GM23338 (cell line): Measurements from ENCODE around the gene EIF3B. TPM values are rescaled to one million over a fixed set of nuclear protein-coding genes. Genes with fewer than 3 reads are reported as not detected.

Experiments used
- ATAC-seq: fragments of 200-7000 bp; cut with Tn5 transposase; 3 replicates; pipeline ENCODE4 v1.9.1; 2020
- DNase-seq: peaks from one replicate; pipeline ENCODE4 v3.0.0-alpha.2; 2015; ENCODE audit warnings: low spot score
- H2AFZ ChIP-seq: fragments of 200-600 bp; sonication (generic); 2 replicates; pipeline ENCODE4 v1.8.0; 2016; ENCODE audit warnings: antibody characterized with exemption, mild to moderate bottlenecking, moderate library complexity
- H3F3A ChIP-seq: fragments of 200-600 bp; sonication (generic); replicated peaks from 2 replicates; pipeline ENCODE4 v1.8.0; 2017; ENCODE audit warnings: antibody characterized with exemption, mixed run types, low read depth
- H3K27ac ChIP-seq: fragments of 200-600 bp; sonication (generic); 2 replicates; pipeline ENCODE4 v1.6.1; 2016; ENCODE audit warnings: low read depth
- H3K27me3 ChIP-seq: fragments of 200-600 bp; sonication (generic); 2 replicates; pipeline ENCODE4 v1.8.0; 2016; ENCODE audit warnings: mild to moderate bottlenecking, mixed run types, moderate library complexity; ENCODE audit not compliant: insufficient read depth
- H3K36me3 ChIP-seq: fragments of 200-600 bp; sonication (generic); 2 replicates; pipeline ENCODE4 v1.8.0; 2016; ENCODE audit warnings: mild to moderate bottlenecking; ENCODE audit not compliant: insufficient read depth
- H3K4me1 ChIP-seq: fragments of 200-600 bp; sonication (generic); 2 replicates; pipeline ENCODE4 v1.8.0; 2016; ENCODE audit warnings: mild to moderate bottlenecking, moderate library complexity; ENCODE audit not compliant: insufficient read depth
- H3K4me2 ChIP-seq: fragments of 200-600 bp; sonication (generic); 2 replicates; pipeline ENCODE4 v1.7.1; 2017; ENCODE audit warnings: mixed run types
- H3K4me3 ChIP-seq: fragments of 200-600 bp; sonication (generic); 2 replicates; pipeline ENCODE4 v1.6.1; 2016; ENCODE audit warnings: mixed run types
- H3K79me2 ChIP-seq: fragments of 200-600 bp; sonication (generic); replicated peaks from 2 replicates; pipeline ENCODE4 v1.8.0; 2017; ENCODE audit warnings: mild to moderate bottlenecking; ENCODE audit not compliant: insufficient read depth
- H3K9me2 ChIP-seq: fragments of 200-600 bp; sonication (generic); 2 replicates; pipeline ENCODE4 v1.8.0; 2017; ENCODE audit not compliant: insufficient read depth
- H4K20me1 ChIP-seq: fragments of 200-600 bp; sonication (generic); replicated peaks from 2 replicates; pipeline ENCODE4 v1.8.0; 2017; ENCODE audit warnings: mild to moderate bottlenecking; ENCODE audit not compliant: insufficient read depth
- H3K27ac Mint-ChIP-seq: 2 replicates; pipeline ENCODE4 v1.8.0; 2020; ENCODE audit warnings: inconsistent platforms, mild to moderate bottlenecking, moderate library complexity, mixed read lengths
- H3K27me3 Mint-ChIP-seq: 3 replicates; pipeline ENCODE4 v1.8.0; 2022; ENCODE audit warnings: low read depth, mild to moderate bottlenecking, moderate library complexity, mixed read lengths, inconsistent platforms; ENCODE audit not compliant: insufficient read depth, poor library complexity
- H3K36me3 Mint-ChIP-seq: 3 replicates; pipeline ENCODE4 v1.8.0; 2021; ENCODE audit warnings: low read depth, mild to moderate bottlenecking, inconsistent platforms, moderate library complexity, mixed read lengths
- H3K4me1 Mint-ChIP-seq: 3 replicates; pipeline ENCODE4 v1.8.0; 2020; ENCODE audit warnings: mild to moderate bottlenecking, inconsistent platforms, mixed read lengths
- H3K4me3 Mint-ChIP-seq: 3 replicates; pipeline ENCODE4 v1.8.0; 2021; ENCODE audit warnings: moderate library complexity, mild to moderate bottlenecking, inconsistent platforms, mixed read lengths
- H3K9me3 Mint-ChIP-seq: 3 replicates; pipeline ENCODE4 v1.8.0; 2020; ENCODE audit warnings: moderate library complexity, mild to moderate bottlenecking, inconsistent platforms, mixed read lengths
- CREB1 ChIP-seq: fragments of 250-450 bp; sonication (Bioruptor Pico); IDR thresholded peaks from 2 replicates; pipeline ENCODE4 v1.5.0; 2020; ENCODE audit warnings: low read depth, mild to moderate bottlenecking, moderate library complexity
- CTCF ChIP-seq, 2 experiments: fragments of 200-600 bp in 1 of 2; sonication (generic) in 1 of 2; conservative IDR thresholded peaks; 2 replicates each; pipeline versions ENCODE4 v1.5.1 to v1.6.1; 2016 to 2017; ENCODE audit warnings: antibody characterized with exemption in 2 of 2, low read depth in 2 of 2, mild to moderate bottlenecking in 2 of 2, moderate library complexity in 1 of 2
- EZH2 ChIP-seq: fragments of 200-600 bp; sonication (generic); IDR thresholded peaks from one replicate; pipeline ENCODE4 v1.8.0; 2017; ENCODE audit warnings: antibody characterized with exemption, mild to moderate bottlenecking, low read depth; ENCODE audit not compliant: unreplicated experiment
- EZH2phosphoT487 ChIP-seq: fragments of 200-600 bp; sonication (generic); IDR thresholded peaks from one replicate; pipeline ENCODE4 v1.8.1; 2018; ENCODE audit warnings: antibody characterized with exemption; ENCODE audit not compliant: unreplicated experiment
- JUNB ChIP-seq: IDR thresholded peaks from one replicate; pipeline ENCODE4 v1.6.1; 2016; ENCODE audit warnings: antibody characterized with exemption; ENCODE audit not compliant: unreplicated experiment
- NANOG ChIP-seq: IDR thresholded peaks from 2 replicates; pipeline ENCODE4 v1.6.1; 2016; ENCODE audit warnings: antibody characterized with exemption, borderline replicate concordance
- POLR2AphosphoS5 ChIP-seq: IDR thresholded peaks from 2 replicates; pipeline ENCODE4 v1.6.1; 2016; ENCODE audit warnings: antibody characterized with exemption, low read depth
- STAT1 ChIP-seq: IDR thresholded peaks from one replicate; pipeline ENCODE4 v1.6.1; 2016; ENCODE audit warnings: antibody characterized with exemption; ENCODE audit not compliant: unreplicated experiment
- ZNF114 ChIP-seq: fragments of 250-450 bp; sonication (Bioruptor Pico); IDR thresholded peaks from 2 replicates; pipeline ENCODE4 v1.5.0; 2020; ENCODE audit warnings: mild to moderate bottlenecking, moderate library complexity
- ZNF331 ChIP-seq: fragments of 250-450 bp; sonication (Bioruptor Pico); IDR thresholded peaks from 2 replicates; pipeline ENCODE4 v1.5.0; 2020; ENCODE audit warnings: low read depth, mild to moderate bottlenecking, moderate library complexity
- polyA plus RNA-seq: library from polyadenylated mRNA; unstranded; fragments of >200 nt; fragmentation: Nextera tagmentation; extraction: Ambion mirVana; gene quantifications from 2 replicates; pipeline ENCODE4 v1.2.1, GENCODE V29; 2016
- total RNA-seq: library from RNA; depleted of rRNA; stranded (reverse); fragments of >200 nt; shearing (Covaris generic); gene quantifications from 2 replicates; pipeline ENCODE4 v1.2.3, GENCODE V29; 2014
- TF ChIP-seq, protein P1 (sequence below): fragments of 250-450 bp; sonication (Bioruptor Pico); IDR thresholded peaks from 2 replicates; pipeline ENCODE4 v1.5.0; 2020; ENCODE audit warnings: mild to moderate bottlenecking, moderate library complexity
- TF ChIP-seq, protein P2 (sequence below): IDR thresholded peaks from 2 replicates; pipeline ENCODE4 v1.6.1; 2016; ENCODE audit warnings: antibody characterized with exemption
- TF ChIP-seq, protein P3 (sequence below): IDR thresholded peaks from one replicate; pipeline ENCODE4 v1.6.1; 2018; ENCODE audit warnings: antibody characterized with exemption; ENCODE audit not compliant: unreplicated experiment

Gene EIF3B
- total and polyA plus RNA-seq, 2 experiments from 2014 or later = 106 to 355 TPM

DNA sequence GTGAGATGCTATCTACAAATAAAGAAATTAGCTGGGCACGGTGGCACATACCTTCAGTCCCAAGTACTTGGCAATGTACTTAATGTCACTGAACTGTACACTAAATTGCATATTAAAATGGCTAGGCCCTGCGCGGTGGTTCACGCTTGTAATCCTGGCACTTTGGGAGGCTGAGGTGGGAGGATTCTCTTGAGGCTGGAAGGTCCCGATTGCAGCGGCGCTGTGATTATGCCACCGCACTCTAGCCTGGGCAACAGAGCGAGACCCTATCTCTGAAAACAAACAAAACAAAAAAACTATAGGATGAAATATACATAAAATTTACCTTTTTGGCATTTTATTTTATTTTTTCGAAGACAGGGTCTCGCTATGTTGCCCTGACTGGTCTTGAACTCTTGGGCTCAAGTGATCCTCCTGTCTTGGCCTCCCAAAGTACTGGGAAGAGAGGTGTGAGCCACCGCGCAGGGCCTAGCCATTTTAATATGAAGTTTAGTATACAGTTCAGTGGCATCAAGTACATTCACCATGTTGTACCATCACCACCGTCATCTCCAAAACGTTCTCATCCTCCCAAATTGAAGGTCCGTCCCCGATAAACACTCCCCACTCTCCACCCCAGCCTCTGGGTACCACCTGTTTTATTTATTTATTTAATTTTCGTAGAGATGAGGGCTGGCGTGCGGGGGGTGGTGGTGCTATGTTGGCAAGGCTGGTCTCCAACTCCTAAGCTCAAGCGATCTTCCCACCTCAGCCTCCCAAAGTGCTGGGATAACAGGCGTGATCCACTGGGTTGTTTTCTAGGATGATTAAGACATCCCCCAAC, 1.3 kb upstream of the EIF3B start:
- Mint-ChIP-seq H3K27me3 (peaks cover 14% of the 10 kb centered on the region), H3K4me1 (peaks cover 11% of the 10 kb centered on the region), H3K27ac (peak overlapping the region; percentile 100), H3K36me3 (peaks cover 42% of the 10 kb centered on the region), H3K4me3 (peak overlapping the region; percentile 95), H3K9me3 (no peaks in the 10 kb centered on the region)
- no peaks in the 10 kb centered on the region for H3K27me3 ChIP-seq
- DNase-seq (no peak), ATAC-seq (no peak)
- peaks cover 20% of the 10 kb centered on the region for H3K4me1 ChIP-seq
- H3K4me3 ChIP-seq = peak overlapping the region; percentile 58
- H3F3A ChIP-seq = peaks cover 20% of the 10 kb centered on the region
- H4K20me1 ChIP-seq = peaks cover 26% of the 10 kb centered on the region
- peaks cover 81% of the 10 kb centered on the region for H3K79me2 ChIP-seq
- peak overlapping the region; percentile 72 for H2AFZ ChIP-seq
- TF ChIP-seq ZNF331 = no peak
- no peak for TF ChIP-seq CTCF (conservative IDR thresholded peaks at IDR 0.05; ENCODE audit: low read depth in 2 of 2)
- TF ChIP-seq JUNB = no peak
- no peak for TF ChIP-seq POLR2AphosphoS5
- TF ChIP-seq ZNF114 (CRISPR knock-in tag) = no peak
- TF ChIP-seq, protein P1, sequence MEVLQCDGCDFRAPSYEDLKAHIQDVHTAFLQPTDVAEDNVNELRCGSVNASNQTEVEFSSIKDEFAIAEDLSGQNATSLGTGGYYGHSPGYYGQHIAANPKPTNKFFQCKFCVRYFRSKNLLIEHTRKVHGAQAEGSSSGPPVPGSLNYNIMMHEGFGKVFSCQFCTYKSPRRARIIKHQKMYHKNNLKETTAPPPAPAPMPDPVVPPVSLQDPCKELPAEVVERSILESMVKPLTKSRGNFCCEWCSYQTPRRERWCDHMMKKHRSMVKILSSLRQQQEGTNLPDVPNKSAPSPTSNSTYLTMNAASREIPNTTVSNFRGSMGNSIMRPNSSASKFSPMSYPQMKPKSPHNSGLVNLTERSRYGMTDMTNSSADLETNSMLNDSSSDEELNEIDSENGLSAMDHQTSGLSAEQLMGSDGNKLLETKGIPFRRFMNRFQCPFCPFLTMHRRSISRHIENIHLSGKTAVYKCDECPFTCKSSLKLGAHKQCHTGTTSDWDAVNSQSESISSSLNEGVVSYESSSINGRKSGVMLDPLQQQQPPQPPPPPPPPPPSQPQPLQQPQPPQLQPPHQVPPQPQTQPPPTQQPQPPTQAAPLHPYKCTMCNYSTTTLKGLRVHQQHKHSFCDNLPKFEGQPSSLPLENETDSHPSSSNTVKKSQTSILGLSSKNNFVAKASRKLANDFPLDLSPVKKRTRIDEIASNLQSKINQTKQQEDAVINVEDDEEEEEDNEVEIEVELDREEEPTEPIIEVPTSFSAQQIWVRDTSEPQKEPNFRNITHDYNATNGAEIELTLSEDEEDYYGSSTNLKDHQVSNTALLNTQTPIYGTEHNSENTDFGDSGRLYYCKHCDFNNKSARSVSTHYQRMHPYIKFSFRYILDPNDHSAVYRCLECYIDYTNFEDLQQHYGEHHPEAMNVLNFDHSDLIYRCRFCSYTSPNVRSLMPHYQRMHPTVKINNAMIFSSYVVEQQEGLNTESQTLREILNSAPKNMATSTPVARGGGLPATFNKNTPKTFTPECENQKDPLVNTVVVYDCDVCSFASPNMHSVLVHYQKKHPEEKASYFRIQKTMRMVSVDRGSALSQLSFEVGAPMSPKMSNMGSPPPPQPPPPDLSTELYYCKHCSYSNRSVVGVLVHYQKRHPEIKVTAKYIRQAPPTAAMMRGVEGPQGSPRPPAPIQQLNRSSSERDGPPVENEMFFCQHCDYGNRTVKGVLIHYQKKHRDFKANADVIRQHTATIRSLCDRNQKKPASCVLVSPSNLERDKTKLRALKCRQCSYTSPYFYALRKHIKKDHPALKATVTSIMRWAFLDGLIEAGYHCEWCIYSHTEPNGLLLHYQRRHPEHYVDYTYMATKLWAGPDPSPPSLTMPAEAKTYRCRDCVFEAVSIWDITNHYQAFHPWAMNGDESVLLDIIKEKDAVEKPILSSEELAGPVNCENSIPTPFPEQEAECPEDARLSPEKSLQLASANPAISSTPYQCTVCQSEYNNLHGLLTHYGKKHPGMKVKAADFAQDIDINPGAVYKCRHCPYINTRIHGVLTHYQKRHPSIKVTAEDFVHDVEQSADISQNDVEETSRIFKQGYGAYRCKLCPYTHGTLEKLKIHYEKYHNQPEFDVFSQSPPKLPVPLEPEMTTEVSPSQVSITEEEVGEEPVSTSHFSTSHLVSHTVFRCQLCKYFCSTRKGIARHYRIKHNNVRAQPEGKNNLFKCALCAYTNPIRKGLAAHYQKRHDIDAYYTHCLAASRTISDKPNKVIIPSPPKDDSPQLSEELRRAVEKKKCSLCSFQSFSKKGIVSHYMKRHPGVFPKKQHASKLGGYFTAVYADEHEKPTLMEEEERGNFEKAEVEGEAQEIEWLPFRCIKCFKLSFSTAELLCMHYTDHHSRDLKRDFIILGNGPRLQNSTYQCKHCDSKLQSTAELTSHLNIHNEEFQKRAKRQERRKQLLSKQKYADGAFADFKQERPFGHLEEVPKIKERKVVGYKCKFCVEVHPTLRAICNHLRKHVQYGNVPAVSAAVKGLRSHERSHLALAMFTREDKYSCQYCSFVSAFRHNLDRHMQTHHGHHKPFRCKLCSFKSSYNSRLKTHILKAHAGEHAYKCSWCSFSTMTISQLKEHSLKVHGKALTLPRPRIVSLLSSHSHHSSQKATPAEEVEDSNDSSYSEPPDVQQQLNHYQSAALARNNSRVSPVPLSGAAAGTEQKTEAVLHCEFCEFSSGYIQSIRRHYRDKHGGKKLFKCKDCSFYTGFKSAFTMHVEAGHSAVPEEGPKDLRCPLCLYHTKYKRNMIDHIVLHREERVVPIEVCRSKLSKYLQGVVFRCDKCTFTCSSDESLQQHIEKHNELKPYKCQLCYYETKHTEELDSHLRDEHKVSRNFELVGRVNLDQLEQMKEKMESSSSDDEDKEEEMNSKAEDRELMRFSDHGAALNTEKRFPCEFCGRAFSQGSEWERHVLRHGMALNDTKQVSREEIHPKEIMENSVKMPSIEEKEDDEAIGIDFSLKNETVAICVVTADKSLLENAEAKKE (CRISPR knock-in tag) = no peak
- TF ChIP-seq NANOG = no peak
- no peak for TF ChIP-seq STAT1
- no peak for TF ChIP-seq EZH2phosphoT487
- TF ChIP-seq, protein P2, sequence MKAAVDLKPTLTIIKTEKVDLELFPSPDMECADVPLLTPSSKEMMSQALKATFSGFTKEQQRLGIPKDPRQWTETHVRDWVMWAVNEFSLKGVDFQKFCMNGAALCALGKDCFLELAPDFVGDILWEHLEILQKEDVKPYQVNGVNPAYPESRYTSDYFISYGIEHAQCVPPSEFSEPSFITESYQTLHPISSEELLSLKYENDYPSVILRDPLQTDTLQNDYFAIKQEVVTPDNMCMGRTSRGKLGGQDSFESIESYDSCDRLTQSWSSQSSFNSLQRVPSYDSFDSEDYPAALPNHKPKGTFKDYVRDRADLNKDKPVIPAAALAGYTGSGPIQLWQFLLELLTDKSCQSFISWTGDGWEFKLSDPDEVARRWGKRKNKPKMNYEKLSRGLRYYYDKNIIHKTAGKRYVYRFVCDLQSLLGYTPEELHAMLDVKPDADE = no peak
- TF ChIP-seq, protein P3, sequence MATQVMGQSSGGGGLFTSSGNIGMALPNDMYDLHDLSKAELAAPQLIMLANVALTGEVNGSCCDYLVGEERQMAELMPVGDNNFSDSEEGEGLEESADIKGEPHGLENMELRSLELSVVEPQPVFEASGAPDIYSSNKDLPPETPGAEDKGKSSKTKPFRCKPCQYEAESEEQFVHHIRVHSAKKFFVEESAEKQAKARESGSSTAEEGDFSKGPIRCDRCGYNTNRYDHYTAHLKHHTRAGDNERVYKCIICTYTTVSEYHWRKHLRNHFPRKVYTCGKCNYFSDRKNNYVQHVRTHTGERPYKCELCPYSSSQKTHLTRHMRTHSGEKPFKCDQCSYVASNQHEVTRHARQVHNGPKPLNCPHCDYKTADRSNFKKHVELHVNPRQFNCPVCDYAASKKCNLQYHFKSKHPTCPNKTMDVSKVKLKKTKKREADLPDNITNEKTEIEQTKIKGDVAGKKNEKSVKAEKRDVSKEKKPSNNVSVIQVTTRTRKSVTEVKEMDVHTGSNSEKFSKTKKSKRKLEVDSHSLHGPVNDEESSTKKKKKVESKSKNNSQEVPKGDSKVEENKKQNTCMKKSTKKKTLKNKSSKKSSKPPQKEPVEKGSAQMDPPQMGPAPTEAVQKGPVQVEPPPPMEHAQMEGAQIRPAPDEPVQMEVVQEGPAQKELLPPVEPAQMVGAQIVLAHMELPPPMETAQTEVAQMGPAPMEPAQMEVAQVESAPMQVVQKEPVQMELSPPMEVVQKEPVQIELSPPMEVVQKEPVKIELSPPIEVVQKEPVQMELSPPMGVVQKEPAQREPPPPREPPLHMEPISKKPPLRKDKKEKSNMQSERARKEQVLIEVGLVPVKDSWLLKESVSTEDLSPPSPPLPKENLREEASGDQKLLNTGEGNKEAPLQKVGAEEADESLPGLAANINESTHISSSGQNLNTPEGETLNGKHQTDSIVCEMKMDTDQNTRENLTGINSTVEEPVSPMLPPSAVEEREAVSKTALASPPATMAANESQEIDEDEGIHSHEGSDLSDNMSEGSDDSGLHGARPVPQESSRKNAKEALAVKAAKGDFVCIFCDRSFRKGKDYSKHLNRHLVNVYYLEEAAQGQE = no peak
- no peak for TF ChIP-seq EZH2
- no peak for TF ChIP-seq CREB1 (CRISPR knock-in tag)
- H3K4me2 ChIP-seq = peak overlapping the region; percentile 80
- H3K36me3 ChIP-seq = peaks cover 23% of the 10 kb centered on the region
- H3K9me2 ChIP-seq = no peaks in the 10 kb centered on the region
- peak overlapping the region; percentile 96 for H3K27ac ChIP-seq
